AG04449 (cell line): ENCODE results near the gene ARID4B.

Source experiments
- CTCF ChIA-PET: fragments of 350-600 bp; formaldehyde crosslinking; extraction: SDS; loops from one replicate; lab custom pipeline; 2021; ENCODE audit warnings: antibody characterized with exemption; lab: Yijun Ruan, JAX
- POLR2A ChIA-PET: fragments of 400-600, 350-600 bp; formaldehyde crosslinking; extraction: SDS; loops from one replicate; lab custom pipeline; 2020; ENCODE audit warnings: antibody characterized with exemption, inconsistent platforms; lab: Yijun Ruan, JAX
- DNase-seq: peaks from one replicate; pipeline ENCODE4 v3.0.0-alpha.2; 2010; ENCODE audit warnings: low read depth, low spot score
- H3K4me3 ChIP-seq: 2 replicates; pipeline ENCODE4 v1.5.1; 2011; ENCODE audit warnings: low read depth, mild to moderate bottlenecking, control low read depth, low read length
- CTCF ChIP-seq: IDR thresholded peaks from one replicate; pipeline ENCODE4 v1.5.1; 2011; ENCODE audit warnings: mild to moderate bottlenecking, moderate library complexity, low read length, control low read depth, inconsistent platforms; ENCODE audit not compliant: insufficient read depth; ENCODE audit errors: missing control alignments

Gene ARID4B

GRCh38 chr1:235297579-235297978 is 30.4 kb downstream of the ARID4B start:
- no peak for DNase-seq
- no peak for TF ChIP-seq CTCF
- ChIA-PET CTCF (no interaction called here), POLR2A (no interaction called here)
- H3K4me3 ChIP-seq, result no peak overlapping the region

- CTCF ChIA-PET, result no interaction called here
- DNase-seq, result no peak
- POLR2A ChIA-PET, result no interaction called here
- H3K4me3 ChIP-seq, result no peak overlapping the region
- TF ChIP-seq CTCF, result no peak
Measured at GRCh38 chr1:235296729-235297128, 31.2 kb downstream of the ARID4B start.

- TF ChIP-seq CTCF, result no peak
- ChIA-PET POLR2A (no interaction called here), CTCF (no interaction called here)
- no peak overlapping the region for H3K4me3 ChIP-seq
- DNase-seq, result peak; percentile 5
Measured at GRCh38 chr1:235295902-235296350, 32.1 kb downstream of the ARID4B start.

GRCh38 chr1:235293322-235293942 is 34.5 kb downstream of the ARID4B start:
- ChIA-PET CTCF (no interaction called here), POLR2A (no interaction called here)
- no peak for DNase-seq
- no peak for TF ChIP-seq CTCF
- no peak overlapping the region for H3K4me3 ChIP-seq

- no peak for DNase-seq
- ChIA-PET CTCF (no interaction called here), POLR2A (no interaction called here)
- H3K4me3 ChIP-seq, result no peak overlapping the region
- no peak for TF ChIP-seq CTCF
Measured at GRCh38 chr1:235292790-235293189, 35.2 kb downstream of the ARID4B start.

- H3K4me3 ChIP-seq, result no peak overlapping the region
- TF ChIP-seq CTCF, result no peak
- no peak for DNase-seq
- ChIA-PET CTCF (no interaction called here), POLR2A (no interaction called here)
Measured at GRCh38 chr1:235291599-235292091, 36.3 kb downstream of the ARID4B start.
